Activated T-cell treated with anti-CD3 and anti-CD28 coated beads, Interleukin-2, amount 50 U/mL, for 72 hours (primary cell): Measurements from ENCODE around the gene PHC2. TPM values are rescaled to one million over a fixed set of nuclear protein-coding genes. Genes with fewer than 3 reads are reported as not detected.
"Not testable (repeated sequence)": the region's sequence is repeated elsewhere in the genome, so short reads cannot be mapped to it uniquely, and the experiment has no call there.

Experiments used
- ATAC-seq, 2 donors: fragments of 150-1000 bp; cut with Tn5 transposase; replicated peaks in 1 of 2; 2 replicates each; pipeline ENCODE4 v1.10.0; 2021; ENCODE audit warnings: moderate library complexity in 2 of 2, mild to moderate bottlenecking in 1 of 2
- DNase-seq, 2 donors: peaks; one replicate each; pipeline ENCODE4 v3.0.0; 2021 to 2022; ENCODE audit warnings: mixed read lengths in 1 of 2
- H3K27ac Mint-ChIP-seq: one replicate; pipeline ENCODE4 v1.8.0; 2022; ENCODE audit warnings: mild to moderate bottlenecking, moderate library complexity, mixed read lengths
- H3K27me3 Mint-ChIP-seq: one replicate; pipeline ENCODE4 v1.8.0; 2022; ENCODE audit warnings: low read depth, mixed read lengths
- H3K36me3 Mint-ChIP-seq, 2 donors: one replicate each; pipeline ENCODE4 v1.8.0; 2022; ENCODE audit warnings: mixed read lengths in 2 of 2, mild to moderate bottlenecking in 1 of 2; ENCODE audit not compliant: insufficient read depth in 2 of 2
- H3K4me1 Mint-ChIP-seq: one replicate; pipeline ENCODE4 v1.8.0; 2022; ENCODE audit warnings: low read depth, mixed read lengths
- H3K4me3 Mint-ChIP-seq, 2 donors: one replicate each; pipeline ENCODE4 v1.8.0; 2022; ENCODE audit warnings: mild to moderate bottlenecking in 2 of 2, mixed read lengths in 2 of 2, moderate library complexity in 2 of 2
- H3K9me3 Mint-ChIP-seq, 2 donors: one replicate each; pipeline ENCODE4 v1.8.0; 2022; ENCODE audit warnings: mixed read lengths in 2 of 2
- total RNA-seq, 2 donors: library from RNA; stranded (reverse); gene quantifications; one replicate each; pipeline ENCODE4 v1.2.3, GENCODE V29; 2022

The PHC2 gene
- total RNA-seq, 2 donors from 2014 or later, result 29.4 to 31.5 TPM

GRCh38 chr1:33317946-33318345, 112.9 kb downstream of the PHC2 start:
- peaks cover 6% of the 10 kb centered on the region for H3K4me1 Mint-ChIP-seq
- no peak overlapping the region for H3K4me3 Mint-ChIP-seq
- no peaks in the 10 kb centered on the region for H3K9me3 Mint-ChIP-seq
- H3K36me3 Mint-ChIP-seq, result no peaks in the 10 kb centered on the region
- H3K27ac Mint-ChIP-seq, result no peak overlapping the region
- no peaks in the 10 kb centered on the region for H3K27me3 Mint-ChIP-seq
- DNase-seq (no peak), ATAC-seq (no peak)

GRCh38 chr1:33317354-33317753, 113.5 kb downstream of the PHC2 start:
- no peak overlapping the region for H3K4me3 Mint-ChIP-seq
- no peaks in the 10 kb centered on the region for H3K36me3 Mint-ChIP-seq
- no peak for ATAC-seq
- H3K9me3 Mint-ChIP-seq, result no peaks in the 10 kb centered on the region
- peaks cover 6% of the 10 kb centered on the region for H3K4me1 Mint-ChIP-seq
- DNase-seq, result no peak
- no peaks in the 10 kb centered on the region for H3K27me3 Mint-ChIP-seq
- H3K27ac Mint-ChIP-seq, result no peak overlapping the region

GRCh38 chr1:33316601-33317000, 114.3 kb downstream of the PHC2 start:
- DNase-seq (no peak), ATAC-seq (no peak)
- Mint-ChIP-seq H3K4me1 (peaks cover 6% of the 10 kb centered on the region), H3K36me3 (no peaks in the 10 kb centered on the region), H3K9me3 (no peaks in the 10 kb centered on the region), H3K27me3 (no peaks in the 10 kb centered on the region), H3K4me3 (no peak overlapping the region), H3K27ac (no peak overlapping the region)

GRCh38 chr1:33314416-33314815, 116.5 kb downstream of the PHC2 start:
- DNase-seq (no peak), ATAC-seq (no peak)
- no peaks in the 10 kb centered on the region for H3K36me3 Mint-ChIP-seq
- no peak overlapping the region for H3K27ac Mint-ChIP-seq
- no peaks in the 10 kb centered on the region for H3K27me3 Mint-ChIP-seq
- H3K4me1 Mint-ChIP-seq, result peaks cover 6% of the 10 kb centered on the region
- no peak overlapping the region for H3K4me3 Mint-ChIP-seq
- H3K9me3 Mint-ChIP-seq, result no peaks in the 10 kb centered on the region

GRCh38 chr1:33312413-33312749, 118.5 kb downstream of the PHC2 start:
- Mint-ChIP-seq H3K27ac (no peak overlapping the region), H3K27me3 (no peaks in the 10 kb centered on the region), H3K4me3 (no peak overlapping the region), H3K9me3 (no peaks in the 10 kb centered on the region), H3K36me3 (no peaks in the 10 kb centered on the region), H3K4me1 (peaks cover 6% of the 10 kb centered on the region)
- DNase-seq (no peak), ATAC-seq (no peak)

- Mint-ChIP-seq H3K36me3 (no peaks in the 10 kb centered on the region), H3K4me3 (no peak overlapping the region), H3K9me3 (no peaks in the 10 kb centered on the region), H3K27ac (no peak overlapping the region), H3K4me1 (peaks cover 6% of the 10 kb centered on the region), H3K27me3 (no peaks in the 10 kb centered on the region)
- ATAC-seq (no peak), DNase-seq (no peak)
Observed at GRCh38 chr1:33311706-33312412, 119.0 kb downstream of the PHC2 start.

GRCh38 chr1:33310702-33311101, 120.2 kb downstream of the PHC2 start:
- Mint-ChIP-seq H3K4me3 (no peak overlapping the region), H3K4me1 (peaks cover 8% of the 10 kb centered on the region), H3K27me3 (peaks cover 7% of the 10 kb centered on the region), H3K36me3 (no peaks in the 10 kb centered on the region), H3K27ac (no peak overlapping the region), H3K9me3 (no peaks in the 10 kb centered on the region)
- ATAC-seq (no peak), DNase-seq (no peak)

GRCh38 chr1:33309351-33309750, 121.5 kb downstream of the PHC2 start:
- H3K36me3 Mint-ChIP-seq, H3K4me3 Mint-ChIP-seq, H3K9me3 Mint-ChIP-seq, H3K4me1 Mint-ChIP-seq, H3K27ac Mint-ChIP-seq, ATAC-seq, DNase-seq: not testable (repeated sequence)
- H3K27me3 Mint-ChIP-seq, result peaks cover 12% of the 10 kb centered on the region

- ATAC-seq (no peak), DNase-seq (no peak)
- H3K27me3 Mint-ChIP-seq, result peaks cover 12% of the 10 kb centered on the region
- no peaks in the 10 kb centered on the region for H3K9me3 Mint-ChIP-seq
- H3K27ac Mint-ChIP-seq, result no peak overlapping the region
- peaks cover 7% of the 10 kb centered on the region for H3K4me1 Mint-ChIP-seq
- no peak overlapping the region for H3K4me3 Mint-ChIP-seq
- no peaks in the 10 kb centered on the region for H3K36me3 Mint-ChIP-seq
Observed at GRCh38 chr1:33307494-33307864, 123.4 kb downstream of the PHC2 start.

- H3K27ac Mint-ChIP-seq, result no peak overlapping the region
- no peak for ATAC-seq
Observed at GRCh38 chr1:33306653-33307493, 124.0 kb downstream of the PHC2 start.

GRCh38 chr1:33305816-33306652, 124.9 kb downstream of the PHC2 start:
- ATAC-seq (no peak), DNase-seq (no peak)
- no peaks in the 10 kb centered on the region for H3K9me3 Mint-ChIP-seq

More at GRCh38 chr1:33306653-33307493, 124.0 kb downstream of the PHC2 start:
- Mint-ChIP-seq H3K36me3 (no peaks in the 10 kb centered on the region), H3K27me3 (peaks cover 12% of the 10 kb centered on the region), H3K4me1 (peaks cover 13% of the 10 kb centered on the region), H3K9me3 (no peaks in the 10 kb centered on the region), H3K4me3 (peak overlapping the region in 1 of 2 donors; percentile 37)
- DNase-seq, result no peak

GRCh38 chr1:33305016-33305415, 125.9 kb downstream of the PHC2 start:
- Mint-ChIP-seq H3K4me1 (peaks cover 17% of the 10 kb centered on the region), H3K9me3 (no peaks in the 10 kb centered on the region), H3K4me3 (no peak overlapping the region), H3K36me3 (no peaks in the 10 kb centered on the region), H3K27me3 (peaks cover 12% of the 10 kb centered on the region), H3K27ac (no peak overlapping the region)
- ATAC-seq (no peak), DNase-seq (no peak)

More at GRCh38 chr1:33305816-33306652, 124.9 kb downstream of the PHC2 start:
- Mint-ChIP-seq H3K36me3 (no peaks in the 10 kb centered on the region), H3K4me1 (peaks cover 17% of the 10 kb centered on the region), H3K4me3 (no peak overlapping the region), H3K27ac (no peak overlapping the region), H3K27me3 (peaks cover 12% of the 10 kb centered on the region)

GRCh38 chr1:33302325-33302724, 128.6 kb downstream of the PHC2 start:
- Mint-ChIP-seq H3K4me3 (no peak overlapping the region), H3K27me3 (peaks cover 12% of the 10 kb centered on the region), H3K9me3 (no peaks in the 10 kb centered on the region), H3K27ac (peak overlapping the region; percentile 65), H3K36me3 (peaks cover 0 to 1% of the 10 kb centered on the region in 2 donors), H3K4me1 (peaks cover 17% of the 10 kb centered on the region)
- DNase-seq (peak in 1 of 2 donors; percentile 31), ATAC-seq (peak in 1 of 2 donors; percentile 50)
